HepG2 (cell line): Measurements from ENCODE around the gene NUDT8. TPM values are rescaled to one million over a fixed set of nuclear protein-coding genes. Genes with fewer than 3 reads are reported as not detected.
A peak's percentile ranks its signal among the peaks of the same experiment; 100 is the strongest.

Experiments
- CREB1 ChIP-seq, 2 experiments: fragments of 450-650 bp in 1 of 2; IDR thresholded peaks; 2 replicates each; pipeline ENCODE4 v1.6.1; 2016 to 2017; ENCODE audit warnings: control low read depth in 1 of 2, mild to moderate bottlenecking in 1 of 2, missing compliant biosample characterization in 1 of 2, missing genetic modification characterization in 1 of 2
- FOSL2 ChIP-seq: sonication (generic); formaldehyde crosslinking; IDR thresholded peaks from 2 replicates; pipeline ENCODE4 v1.4.0; 2020; ENCODE audit warnings: missing genetic modification reagents
- HDAC1 ChIP-seq: sonication (generic); formaldehyde crosslinking; IDR thresholded peaks from 2 replicates; pipeline ENCODE4 v1.5.1; 2020; ENCODE audit warnings: mild to moderate bottlenecking, missing genetic modification reagents
- HMG20A ChIP-seq: IDR thresholded peaks from 2 replicates; pipeline ENCODE4 v1.6.1; 2016; ENCODE audit warnings: borderline replicate concordance
- HOMEZ ChIP-seq: IDR thresholded peaks from 2 replicates; pipeline ENCODE4 v1.6.1; 2016; ENCODE audit warnings: low read depth
- KDM1A ChIP-seq: IDR thresholded peaks from 2 replicates; pipeline ENCODE4 v1.6.1; 2016; ENCODE audit warnings: missing compliant biosample characterization
- NR2C2 ChIP-seq: sonication (generic); formaldehyde crosslinking; IDR thresholded peaks from 2 replicates; pipeline ENCODE4 v1.4.0; 2020; ENCODE audit warnings: missing genetic modification reagents, mild to moderate bottlenecking, moderate library complexity, borderline replicate concordance
- RXRB ChIP-seq: IDR thresholded peaks from 2 replicates; pipeline ENCODE4 v1.6.1; 2016; ENCODE audit warnings: borderline replicate concordance, missing genetic modification reagents, missing compliant biosample characterization
- SIX1 ChIP-seq: sonication (generic); formaldehyde crosslinking; IDR thresholded peaks from 2 replicates; pipeline ENCODE4 v1.4.0; 2020; ENCODE audit warnings: missing genetic modification reagents, borderline replicate concordance
- ZFP91 ChIP-seq: sonication (generic); formaldehyde crosslinking; IDR thresholded peaks from 2 replicates; pipeline ENCODE4 v1.9.0; 2022; ENCODE audit warnings: missing genetic modification reagents, mild to moderate bottlenecking, borderline replicate concordance
- ZNF337 ChIP-seq: sonication (generic); formaldehyde crosslinking; IDR thresholded peaks from 2 replicates; pipeline ENCODE4 v1.5.1; 2020; ENCODE audit warnings: missing genetic modification reagents, low read depth, mild to moderate bottlenecking, borderline replicate concordance
- ZNF580 ChIP-seq: IDR thresholded peaks from 2 replicates; pipeline ENCODE4 v1.6.1; 2016; ENCODE audit warnings: low read depth, borderline replicate concordance
- ZNF598 ChIP-seq: sonication (generic); formaldehyde crosslinking; IDR thresholded peaks from 2 replicates; pipeline ENCODE4 v1.5.1; 2020; ENCODE audit warnings: mild to moderate bottlenecking, missing genetic modification reagents, borderline replicate concordance
- polyA plus RNA-seq, 8 experiments: library from polyadenylated mRNA; depleted of rRNA in 3 of 8; stranded (reverse) in 7 of 8; unstranded in 1 of 8; fragments of >200 nt; fragmentation: Illumina TruSeq in 4 of 8; extraction: Trizol in 4 of 8; gene quantifications; 2 replicates each; pipeline versions ENCODE4 v1.2.1 to v1.2.3, GENCODE V29; 2011 to 2016; ENCODE audit warnings: low read depth in 4 of 8, missing spikeins in 1 of 8, mixed read lengths in 1 of 8; ENCODE audit not compliant: insufficient read depth in 1 of 8
- total RNA-seq, 5 experiments: library from RNA; depleted of rRNA; stranded (reverse); fragments of >200 nt; fragmentation: Illumina TruSeq; extraction: Trizol; gene quantifications; 2 replicates each; pipeline ENCODE4 v1.2.3, GENCODE V29; 2016; ENCODE audit warnings: low read depth in 1 of 5
- TF ChIP-seq, protein P1 (sequence below), 2 experiments: fragments of 450-650 bp in 1 of 2; sonication (generic) in 1 of 2; formaldehyde crosslinking in 1 of 2; IDR thresholded peaks; 2 replicates each; pipeline versions ENCODE4 v1.6.1 to v1.8.0; 2016 to 2022; ENCODE audit warnings: antibody characterized with exemption in 1 of 2, mild to moderate bottlenecking in 1 of 2, missing genetic modification reagents in 1 of 2
- TF ChIP-seq, protein P2 (sequence below): sonication (generic); formaldehyde crosslinking; IDR thresholded peaks from 2 replicates; pipeline ENCODE4 v1.8.1; 2023; ENCODE audit warnings: mild to moderate bottlenecking, moderate library complexity, missing genetic modification reagents

Gene NUDT8
- total and polyA plus RNA-seq, 2 of the 13 experiments (the other 11 are each of a cell fraction or from before 2014, with no cell fraction given), result 6.7 to 25.8 TPM

- TF ChIP-seq RXRB (CRISPR knock-in tag), result peak; percentile 79
- TF ChIP-seq ZNF598, result no peak
- peak; percentile 60 for TF ChIP-seq NR2C2
- TF ChIP-seq, protein P1, sequence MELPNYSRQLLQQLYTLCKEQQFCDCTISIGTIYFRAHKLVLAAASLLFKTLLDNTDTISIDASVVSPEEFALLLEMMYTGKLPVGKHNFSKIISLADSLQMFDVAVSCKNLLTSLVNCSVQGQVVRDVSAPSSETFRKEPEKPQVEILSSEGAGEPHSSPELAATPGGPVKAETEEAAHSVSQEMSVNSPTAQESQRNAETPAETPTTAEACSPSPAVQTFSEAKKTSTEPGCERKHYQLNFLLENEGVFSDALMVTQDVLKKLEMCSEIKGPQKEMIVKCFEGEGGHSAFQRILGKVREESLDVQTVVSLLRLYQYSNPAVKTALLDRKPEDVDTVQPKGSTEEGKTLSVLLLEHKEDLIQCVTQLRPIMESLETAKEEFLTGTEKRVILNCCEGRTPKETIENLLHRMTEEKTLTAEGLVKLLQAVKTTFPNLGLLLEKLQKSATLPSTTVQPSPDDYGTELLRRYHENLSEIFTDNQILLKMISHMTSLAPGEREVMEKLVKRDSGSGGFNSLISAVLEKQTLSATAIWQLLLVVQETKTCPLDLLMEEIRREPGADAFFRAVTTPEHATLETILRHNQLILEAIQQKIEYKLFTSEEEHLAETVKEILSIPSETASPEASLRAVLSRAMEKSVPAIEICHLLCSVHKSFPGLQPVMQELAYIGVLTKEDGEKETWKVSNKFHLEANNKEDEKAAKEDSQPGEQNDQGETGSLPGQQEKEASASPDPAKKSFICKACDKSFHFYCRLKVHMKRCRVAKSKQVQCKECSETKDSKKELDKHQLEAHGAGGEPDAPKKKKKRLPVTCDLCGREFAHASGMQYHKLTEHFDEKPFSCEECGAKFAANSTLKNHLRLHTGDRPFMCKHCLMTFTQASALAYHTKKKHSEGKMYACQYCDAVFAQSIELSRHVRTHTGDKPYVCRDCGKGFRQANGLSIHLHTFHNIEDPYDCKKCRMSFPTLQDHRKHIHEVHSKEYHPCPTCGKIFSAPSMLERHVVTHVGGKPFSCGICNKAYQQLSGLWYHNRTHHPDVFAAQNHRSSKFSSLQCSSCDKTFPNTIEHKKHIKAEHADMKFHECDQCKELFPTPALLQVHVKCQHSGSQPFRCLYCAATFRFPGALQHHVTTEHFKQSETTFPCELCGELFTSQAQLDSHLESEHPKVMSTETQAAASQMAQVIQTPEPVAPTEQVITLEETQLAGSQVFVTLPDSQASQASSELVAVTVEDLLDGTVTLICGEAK (IDR thresholded peaks at IDR 0.05), result no peak
- TF ChIP-seq, protein P1 (CRISPR knock-in tag; IDR thresholded peaks at IDR 0.05), result peak; percentile 69; the same call in 1 of the 2 replicates
- no peak for TF ChIP-seq KDM1A (CRISPR knock-in tag)
- TF ChIP-seq, protein P2, sequence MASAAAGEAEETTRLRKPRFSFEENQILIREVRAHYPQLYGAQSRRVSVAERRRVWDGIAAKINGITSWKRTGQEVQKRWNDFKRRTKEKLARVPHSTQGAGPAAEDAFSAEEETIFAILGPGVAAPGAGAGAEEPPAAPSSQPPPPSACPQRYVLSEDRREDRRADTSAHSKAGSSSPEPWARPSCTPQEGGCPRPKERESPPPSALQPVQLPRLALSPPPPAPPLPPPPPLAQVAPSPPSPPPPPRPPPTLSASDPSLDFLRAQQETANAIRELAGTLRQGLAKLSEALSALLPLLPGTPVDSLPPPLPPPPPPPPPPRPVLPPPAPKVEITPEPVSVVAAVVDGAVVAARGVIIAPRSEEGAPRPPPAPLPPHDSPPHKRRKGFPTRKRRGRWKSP (CRISPR knock-in tag), result no peak
- TF ChIP-seq HDAC1, result peak; percentile 56; the same call in 1 of the 2 replicates
- TF ChIP-seq ZNF580 (CRISPR knock-in tag), result 0 out of 2 replicates have a peak, but pooled peaks have one; percentile 21
- peak; percentile 43; the same call in 1 of the 2 replicates for TF ChIP-seq HMG20A (CRISPR knock-in tag)
- TF ChIP-seq FOSL2 (CRISPR knock-in tag), result peak; percentile 21; the same call in 1 of the 2 replicates
- TF ChIP-seq ZFP91 (CRISPR knock-in tag), result 0 out of 2 replicates have a peak, but pooled peaks have one; percentile 23
- TF ChIP-seq CREB1 (IDR thresholded peaks at IDR 0.05), result no peak
- TF ChIP-seq CREB1 (CRISPR knock-in tag; IDR thresholded peaks at IDR 0.05), result 0 out of 2 replicates have a peak, but pooled peaks have one; percentile 34
- no peak for TF ChIP-seq ZNF337 (CRISPR knock-in tag)
- 0 out of 2 replicates have a peak, but pooled peaks have one; percentile 10 for TF ChIP-seq SIX1
- TF ChIP-seq HOMEZ (CRISPR knock-in tag), result no peak
These were observed 48.3 kb downstream of the NUDT8 start (continued) for GRCh38 chr11:67581469-67581868.
